Lower leg skin (tissue), 4 donors: ENCODE data around the gene GATA5. TPM values are rescaled to one million over a fixed set of nuclear protein-coding genes. Genes with fewer than 3 reads are reported as not detected.

Experiments
- DNase-seq, 2 donors: peaks; one replicate each; pipeline ENCODE4 v3.0.0-alpha.2; 2019; ENCODE audit warnings: low spot score in 2 of 2
- H3K4me3 ChIP-seq: fragments of 200-600 bp; sonication (generic); 2 replicates; pipeline ENCODE4 v1.5.1; 2017; ENCODE audit warnings: mild to moderate bottlenecking, low read depth; ENCODE audit not compliant: poor library complexity, severe bottlenecking
- POLR2A ChIP-seq, 2 donors: fragments of 450-650 bp; IDR thresholded peaks; one replicate each; pipeline ENCODE4 v1.6.1; 2016 to 2017; ENCODE audit warnings: antibody characterized with exemption in 2 of 2, mild to moderate bottlenecking in 1 of 2, moderate library complexity in 1 of 2
- WGBS, 2 donors: methylation state at CpG; one replicate each; pipeline ENCODE4 v1.1.5; 2018; 5-methylcytosine and 5-hydroxymethylcytosine counted together
- intact Hi-C: fragments of 100-400 bp; cut with DNase I; formaldehyde crosslinking; loops from one replicate; pipeline ENCODE4 v1.15.0; 2023; ENCODE audit warnings: low total_unique reads
- total RNA-seq, 4 donors: library from RNA; depleted of rRNA; stranded (reverse); fragments of >200 nt; gene quantifications; one replicate each; pipeline ENCODE4 v1.1.0, GENCODE V29; 2016
- TF ChIP-seq, protein P1 (sequence below), 3 donors: fragments of 450-650 bp; IDR thresholded peaks; one replicate each; pipeline ENCODE4 v1.5.1; 2016; ENCODE audit warnings: antibody characterized with exemption in 3 of 3, mild to moderate bottlenecking in 3 of 3, moderate library complexity in 2 of 3

Gene GATA5
- total RNA-seq, 4 donors from 2014 or later = 1.1 to 2.4 (median 1.6) TPM; not detected in 1

DNA sequence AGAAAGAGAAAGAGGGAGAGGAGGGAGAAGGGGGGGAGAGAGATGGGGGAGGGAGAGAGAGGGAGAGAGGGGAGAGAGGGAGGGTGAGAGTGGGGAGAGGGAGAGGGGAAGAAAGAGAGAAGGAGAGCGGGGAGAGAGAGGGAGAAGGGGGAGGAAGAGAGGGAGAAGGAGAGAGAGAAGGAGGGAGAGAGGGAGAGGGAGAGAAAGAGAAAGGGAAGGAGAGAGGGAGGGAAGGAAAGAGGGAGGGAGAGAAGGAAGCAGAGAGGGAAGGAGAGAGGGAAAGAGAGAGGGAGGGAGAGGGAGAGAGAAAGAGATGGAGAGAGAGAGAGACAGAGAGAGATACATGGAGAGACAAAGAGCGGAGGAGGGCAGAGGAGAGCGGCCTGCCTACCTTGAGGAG, 23.8 kb downstream of the GATA5 start:
- H3K4me3 ChIP-seq = no peak overlapping the region
- intact Hi-C loops = no loop called here
- DNase-seq = no peak
- 77% methylated on average over 3 of the region's 3 CpGs for WGBS, 2 donors
- no peak for TF ChIP-seq POLR2A (IDR thresholded peaks at IDR 0.05)
- TF ChIP-seq, protein P1, sequence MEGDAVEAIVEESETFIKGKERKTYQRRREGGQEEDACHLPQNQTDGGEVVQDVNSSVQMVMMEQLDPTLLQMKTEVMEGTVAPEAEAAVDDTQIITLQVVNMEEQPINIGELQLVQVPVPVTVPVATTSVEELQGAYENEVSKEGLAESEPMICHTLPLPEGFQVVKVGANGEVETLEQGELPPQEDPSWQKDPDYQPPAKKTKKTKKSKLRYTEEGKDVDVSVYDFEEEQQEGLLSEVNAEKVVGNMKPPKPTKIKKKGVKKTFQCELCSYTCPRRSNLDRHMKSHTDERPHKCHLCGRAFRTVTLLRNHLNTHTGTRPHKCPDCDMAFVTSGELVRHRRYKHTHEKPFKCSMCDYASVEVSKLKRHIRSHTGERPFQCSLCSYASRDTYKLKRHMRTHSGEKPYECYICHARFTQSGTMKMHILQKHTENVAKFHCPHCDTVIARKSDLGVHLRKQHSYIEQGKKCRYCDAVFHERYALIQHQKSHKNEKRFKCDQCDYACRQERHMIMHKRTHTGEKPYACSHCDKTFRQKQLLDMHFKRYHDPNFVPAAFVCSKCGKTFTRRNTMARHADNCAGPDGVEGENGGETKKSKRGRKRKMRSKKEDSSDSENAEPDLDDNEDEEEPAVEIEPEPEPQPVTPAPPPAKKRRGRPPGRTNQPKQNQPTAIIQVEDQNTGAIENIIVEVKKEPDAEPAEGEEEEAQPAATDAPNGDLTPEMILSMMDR (IDR thresholded peaks at IDR 0.05) = no peak

DNA sequence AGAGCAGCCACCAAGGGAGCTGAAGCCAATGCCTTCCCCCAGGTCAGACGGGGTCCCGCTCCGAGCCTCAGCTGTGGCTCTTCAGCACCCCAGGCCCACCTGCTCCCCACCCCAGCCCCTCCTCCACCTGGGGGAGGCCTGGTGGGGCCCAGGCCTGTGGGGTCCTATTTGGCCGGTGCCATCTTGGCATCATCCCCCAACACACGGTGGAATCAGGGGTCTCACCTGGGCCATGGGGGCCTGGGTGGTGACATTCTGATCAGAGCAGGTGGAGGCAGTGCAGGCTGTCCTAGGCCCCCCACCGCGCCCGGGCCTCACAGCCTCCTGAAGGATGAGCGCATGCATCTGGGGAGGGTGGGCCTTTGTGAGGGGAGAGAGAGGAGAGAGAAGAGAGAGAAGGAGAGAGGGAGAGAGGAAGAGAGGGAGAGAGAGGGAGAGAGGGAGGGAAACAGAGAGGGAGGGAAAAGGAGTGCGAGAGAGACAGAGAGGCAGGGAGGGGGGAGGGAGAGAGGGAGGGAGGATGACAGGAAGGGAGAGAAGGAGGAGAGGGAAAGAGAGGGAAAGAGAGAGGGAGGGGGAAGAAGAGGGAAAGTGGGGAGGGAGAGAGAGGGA, 24.5 kb downstream of the GATA5 start:
- H3K4me3 ChIP-seq = no peak overlapping the region
- WGBS, 2 donors = 63 to 67% methylated on average over 9 to 10 of the region's 10 CpGs
- no peak for TF ChIP-seq POLR2A (IDR thresholded peaks at IDR 0.05)
- TF ChIP-seq, protein P1 (IDR thresholded peaks at IDR 0.05) = no peak
- no peak for DNase-seq
- intact Hi-C loops = no loop called here

DNA sequence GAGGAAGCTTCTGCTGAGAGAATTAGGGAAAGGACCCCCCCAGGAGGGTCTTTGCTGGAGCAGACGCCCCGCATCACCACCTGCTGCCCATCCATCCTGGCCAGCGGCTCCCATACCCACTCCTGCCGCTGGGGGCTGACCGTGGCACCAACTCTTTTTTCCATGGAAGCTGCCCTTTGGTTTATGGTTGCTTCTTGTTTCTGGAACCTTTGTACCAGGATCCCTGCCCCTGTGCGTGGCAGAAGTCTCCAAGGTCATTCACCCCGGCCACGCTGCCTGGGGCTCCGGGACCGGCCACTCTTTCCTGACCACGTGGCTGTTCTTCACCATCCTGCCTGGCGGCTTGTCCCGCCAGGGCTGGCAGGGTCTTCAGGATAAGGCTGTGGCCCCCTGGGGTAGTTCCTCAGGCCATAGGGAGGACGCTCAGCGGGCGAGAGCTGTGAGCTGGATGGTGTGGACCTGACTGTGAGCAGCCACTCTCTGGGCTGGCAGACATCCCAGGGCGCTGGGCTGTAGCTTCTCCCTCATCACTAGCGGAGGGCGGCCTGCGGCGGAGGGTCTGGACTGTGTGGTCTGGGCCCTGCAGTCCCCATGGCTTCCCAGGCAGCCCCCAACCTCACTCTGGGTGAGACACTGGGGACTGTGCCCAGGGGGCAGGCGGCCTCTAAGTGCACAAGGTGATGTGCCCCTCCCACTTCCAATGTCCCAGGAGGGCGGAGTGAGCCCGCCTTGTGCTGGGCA, 25.7 kb downstream of the GATA5 start:
- no peak overlapping the region for H3K4me3 ChIP-seq
- TF ChIP-seq, protein P1 (IDR thresholded peaks at IDR 0.05) = no peak
- TF ChIP-seq POLR2A (IDR thresholded peaks at IDR 0.05) = no peak
- WGBS, 2 donors = 75 to 79% methylated on average over 15 to 24 of the region's 24 CpGs
- intact Hi-C loops = no loop called here
- no peak for DNase-seq

DNA sequence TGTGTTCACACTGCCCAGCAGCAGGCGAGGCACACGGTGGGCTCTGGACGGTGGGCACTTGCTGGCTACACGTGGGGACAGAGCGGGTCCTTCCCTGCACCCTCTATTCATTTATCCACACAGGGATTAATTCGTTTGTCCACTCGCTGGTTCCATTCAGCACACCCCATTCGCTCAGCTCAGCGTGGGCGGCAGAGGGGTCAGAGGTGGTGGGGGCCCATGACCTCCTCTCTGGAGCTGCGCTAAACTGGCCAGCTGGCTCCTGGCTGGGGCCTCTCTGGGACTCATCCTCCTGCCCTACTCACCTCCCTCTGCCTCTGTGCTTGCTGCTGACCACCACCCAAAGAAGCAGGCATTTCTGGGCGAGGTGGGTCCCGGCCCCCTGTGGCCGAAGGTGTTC, 27.0 kb downstream of the GATA5 start:
- no peak for TF ChIP-seq POLR2A (IDR thresholded peaks at IDR 0.05)
- TF ChIP-seq, protein P1 (IDR thresholded peaks at IDR 0.05) = no peak
- DNase-seq = no peak
- H3K4me3 ChIP-seq = no peak overlapping the region
- 69 to 75% methylated on average over 13 to 14 of the region's 14 CpGs for WGBS, 2 donors
- intact Hi-C loops = no loop called here

DNA sequence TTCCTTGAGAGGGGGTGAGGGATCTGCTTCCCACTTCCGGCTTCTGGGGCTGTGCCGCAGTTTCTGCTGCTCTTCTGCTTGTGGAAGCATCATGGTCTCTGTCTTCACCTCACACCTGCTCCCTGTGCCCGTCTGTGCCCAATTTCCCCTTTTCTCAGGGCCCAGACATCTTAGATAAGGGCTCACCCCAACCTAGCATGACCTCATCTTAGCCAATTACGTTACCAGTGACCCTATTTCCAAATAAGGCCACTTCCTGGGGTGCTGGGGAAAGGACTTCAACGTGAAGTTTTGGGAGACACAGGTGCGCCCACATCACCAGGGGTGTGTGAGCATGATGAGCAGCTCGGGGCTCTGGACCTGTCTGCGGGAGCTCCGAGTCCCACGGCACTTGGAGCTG, 27.8 kb downstream of the GATA5 start:
- intact Hi-C loops = no loop called here
- DNase-seq = no peak

More for the DNA sequence above, 27.8 kb downstream of the GATA5 start:
- 48 to 58% methylated on average over 8 to 10 of the region's 10 CpGs for WGBS, 2 donors
- no peak overlapping the region for H3K4me3 ChIP-seq
- TF ChIP-seq, protein P1 (IDR thresholded peaks at IDR 0.05) = no peak
- TF ChIP-seq POLR2A (IDR thresholded peaks at IDR 0.05) = no peak
